ENCODE data around the gene TNFRSF11A.

TNFRSF11A gene

DNA sequence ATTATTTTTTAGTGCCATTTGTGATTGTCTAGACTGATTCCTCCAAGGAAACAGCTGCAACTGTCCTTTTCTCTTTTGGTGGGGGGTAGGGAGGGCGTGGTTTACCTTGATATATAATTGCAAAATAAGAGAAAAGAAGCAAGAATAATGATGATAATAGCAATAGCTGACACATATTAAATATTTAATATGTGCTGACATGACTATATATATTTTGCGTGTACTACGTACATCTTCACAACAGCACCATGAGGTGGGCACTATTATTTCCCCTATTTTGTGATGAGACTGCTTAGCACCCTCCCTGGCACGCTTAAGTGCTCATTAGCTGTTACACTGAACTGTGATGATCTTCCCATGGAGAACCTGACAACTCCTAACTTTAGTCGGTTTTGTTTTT, 39.4 kb downstream of the TNFRSF11A start:
- TF ChIP-seq, protein P1, sequence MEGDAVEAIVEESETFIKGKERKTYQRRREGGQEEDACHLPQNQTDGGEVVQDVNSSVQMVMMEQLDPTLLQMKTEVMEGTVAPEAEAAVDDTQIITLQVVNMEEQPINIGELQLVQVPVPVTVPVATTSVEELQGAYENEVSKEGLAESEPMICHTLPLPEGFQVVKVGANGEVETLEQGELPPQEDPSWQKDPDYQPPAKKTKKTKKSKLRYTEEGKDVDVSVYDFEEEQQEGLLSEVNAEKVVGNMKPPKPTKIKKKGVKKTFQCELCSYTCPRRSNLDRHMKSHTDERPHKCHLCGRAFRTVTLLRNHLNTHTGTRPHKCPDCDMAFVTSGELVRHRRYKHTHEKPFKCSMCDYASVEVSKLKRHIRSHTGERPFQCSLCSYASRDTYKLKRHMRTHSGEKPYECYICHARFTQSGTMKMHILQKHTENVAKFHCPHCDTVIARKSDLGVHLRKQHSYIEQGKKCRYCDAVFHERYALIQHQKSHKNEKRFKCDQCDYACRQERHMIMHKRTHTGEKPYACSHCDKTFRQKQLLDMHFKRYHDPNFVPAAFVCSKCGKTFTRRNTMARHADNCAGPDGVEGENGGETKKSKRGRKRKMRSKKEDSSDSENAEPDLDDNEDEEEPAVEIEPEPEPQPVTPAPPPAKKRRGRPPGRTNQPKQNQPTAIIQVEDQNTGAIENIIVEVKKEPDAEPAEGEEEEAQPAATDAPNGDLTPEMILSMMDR (IDR thresholded peaks at IDR 0.05; ENCODE audit: low read depth, low read length, missing control alignments): no peak
- no peak overlapping the region for H3K4me3 ChIP-seq (replicated peaks; ENCODE audit: low read depth, low read length)
- no peak for DNase-seq (ENCODE audit: extremely low read depth, low read depth)

DNA sequence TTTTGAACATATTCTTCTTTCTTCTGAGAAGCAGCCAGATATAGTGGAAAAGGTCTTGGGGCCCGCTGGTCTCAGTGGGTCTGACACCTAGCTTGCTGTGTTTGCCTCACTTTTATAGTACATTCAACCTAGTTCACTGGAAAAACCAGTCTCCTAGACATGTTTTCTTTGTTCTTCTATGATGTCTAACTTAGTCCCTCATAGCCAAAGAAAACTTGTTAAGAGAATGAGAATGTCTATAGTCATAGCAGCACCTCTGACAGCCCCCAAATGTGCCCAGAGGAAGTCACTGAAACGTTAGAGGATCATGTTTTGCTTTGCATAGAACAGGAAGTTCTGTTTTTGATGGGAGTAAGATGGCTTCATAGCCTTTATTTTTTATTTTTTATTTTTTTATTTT, 40.3 kb downstream of the TNFRSF11A start:
- TF ChIP-seq, protein P1 (IDR thresholded peaks at IDR 0.05; ENCODE audit: low read depth, low read length, missing control alignments): no peak
- no peak for DNase-seq (ENCODE audit: extremely low read depth, low read depth)
- no peak overlapping the region for H3K4me3 ChIP-seq (replicated peaks; ENCODE audit: low read depth, low read length)

DNA sequence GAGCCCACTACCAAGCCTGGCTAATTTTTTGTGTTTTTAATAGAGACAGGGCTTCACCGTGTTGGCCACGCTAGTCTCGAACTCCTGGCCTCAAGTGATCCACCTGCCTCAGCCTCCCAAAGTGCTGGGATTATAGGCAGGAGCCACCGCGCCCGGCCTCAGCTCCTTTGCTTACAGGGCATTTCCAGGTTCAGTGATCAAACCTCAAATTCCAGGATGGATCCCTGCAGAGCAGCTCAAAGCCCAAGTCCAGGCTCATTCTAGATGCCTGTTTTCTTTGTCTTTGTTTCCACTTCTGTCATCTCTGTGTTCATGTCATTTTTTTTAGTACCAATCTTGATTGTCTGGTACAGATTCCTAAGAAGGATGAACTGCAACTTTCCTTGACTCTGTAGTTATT, 41.9 kb downstream of the TNFRSF11A start:
- DNase-seq (ENCODE audit: extremely low read depth, low read depth): no peak
- H3K4me3 ChIP-seq (replicated peaks; ENCODE audit: low read depth, low read length): no peak overlapping the region
- TF ChIP-seq, protein P1 (IDR thresholded peaks at IDR 0.05; ENCODE audit: low read depth, low read length, missing control alignments): no peak

DNA sequence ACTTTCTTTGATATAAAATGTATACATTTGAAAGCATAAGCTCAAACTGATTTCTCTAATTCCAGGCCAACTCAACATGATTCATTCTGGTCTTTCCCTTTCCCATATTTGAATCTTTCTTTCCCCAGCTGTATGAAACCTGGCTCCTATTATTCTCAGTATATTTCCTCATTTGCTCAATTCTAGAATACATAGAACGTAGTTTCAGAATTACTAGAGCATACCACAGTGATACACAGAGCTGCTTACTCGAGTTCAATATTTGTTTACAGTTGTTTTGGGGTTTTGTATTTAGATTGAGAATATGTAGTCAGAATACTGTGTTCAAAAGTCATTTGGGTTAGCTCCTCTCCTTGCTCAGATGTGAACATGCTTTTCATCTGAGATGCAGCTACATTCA, 43.0 kb downstream of the TNFRSF11A start:
- TF ChIP-seq, protein P1 (IDR thresholded peaks at IDR 0.05; ENCODE audit: low read depth, low read length, missing control alignments): no peak
- H3K4me3 ChIP-seq (replicated peaks; ENCODE audit: low read depth, low read length): no peak overlapping the region
- no peak for DNase-seq (ENCODE audit: extremely low read depth, low read depth)

DNA sequence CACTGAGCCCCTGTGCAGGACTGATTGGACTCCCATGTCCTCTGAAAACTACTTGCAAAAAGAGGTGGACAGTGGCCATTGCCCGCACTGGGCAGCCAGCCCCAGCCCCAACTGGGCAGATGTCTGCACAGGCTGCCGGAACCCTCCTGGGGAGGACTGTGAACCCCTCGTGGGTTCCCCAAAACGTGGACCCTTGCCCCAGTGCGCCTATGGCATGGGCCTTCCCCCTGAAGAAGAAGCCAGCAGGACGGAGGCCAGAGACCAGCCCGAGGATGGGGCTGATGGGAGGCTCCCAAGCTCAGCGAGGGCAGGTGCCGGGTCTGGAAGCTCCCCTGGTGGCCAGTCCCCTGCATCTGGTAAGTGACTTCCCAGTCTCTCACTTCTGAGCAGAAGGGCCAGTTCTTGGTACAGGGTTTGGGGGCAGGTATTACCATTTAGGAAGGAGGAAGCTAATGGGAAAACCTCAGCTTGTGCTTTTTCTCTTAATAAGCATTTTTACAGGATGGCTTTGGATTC, 44.1 kb downstream of the TNFRSF11A start:
- TF ChIP-seq, protein P1 (IDR thresholded peaks at IDR 0.05; ENCODE audit: low read depth, low read length, missing control alignments): no peak
- H3K4me3 ChIP-seq (replicated peaks; ENCODE audit: low read depth, low read length): no peak overlapping the region
- no peak for DNase-seq (ENCODE audit: extremely low read depth, low read depth)

DNA sequence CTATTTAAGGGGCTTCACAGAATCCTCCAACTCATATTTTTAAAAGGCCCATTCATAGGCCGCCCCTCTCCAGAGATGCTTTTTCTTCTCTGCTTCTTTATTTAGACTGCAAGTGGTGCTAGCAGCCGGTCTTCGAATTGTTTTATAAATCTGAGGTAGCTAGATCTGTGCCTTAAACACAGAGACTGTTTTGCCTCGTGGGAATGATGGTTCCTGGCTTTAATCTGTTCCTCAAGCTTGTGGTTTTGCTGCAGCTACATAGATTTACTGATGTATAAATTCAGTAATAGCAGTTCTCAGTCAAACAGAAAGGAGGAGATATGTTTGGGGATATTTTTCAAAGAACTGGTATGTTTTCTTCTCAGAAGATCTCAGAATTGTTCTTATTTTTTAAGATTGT, 45.3 kb downstream of the TNFRSF11A start:
- TF ChIP-seq, protein P1 (IDR thresholded peaks at IDR 0.05; ENCODE audit: low read depth, low read length, missing control alignments): no peak
- H3K4me3 ChIP-seq (replicated peaks; ENCODE audit: low read depth, low read length): no peak overlapping the region
- DNase-seq (ENCODE audit: extremely low read depth, low read depth): no peak

DNA sequence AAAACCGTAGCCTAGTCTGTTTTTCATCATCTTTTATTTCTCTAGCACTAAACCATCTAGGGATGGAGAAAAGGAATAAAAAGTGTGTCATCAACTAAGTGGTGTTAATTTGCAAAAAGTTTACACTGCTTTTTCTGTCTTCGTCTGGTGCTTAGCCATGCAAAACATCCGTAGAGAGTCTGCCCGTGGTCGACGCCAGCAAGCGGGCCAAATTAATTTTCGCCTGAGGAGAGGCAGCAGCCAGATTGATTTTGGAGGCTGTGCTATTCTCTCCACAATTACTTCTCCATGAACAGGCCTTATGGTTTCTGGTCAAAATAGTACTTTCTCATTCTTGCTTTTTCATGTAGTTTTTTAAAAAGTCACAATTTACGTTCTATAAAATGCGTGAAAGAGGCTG, 46.3 kb downstream of the TNFRSF11A start:
- DNase-seq (ENCODE audit: extremely low read depth, low read depth): no peak
- no peak overlapping the region for H3K4me3 ChIP-seq (replicated peaks; ENCODE audit: low read depth, low read length)
- TF ChIP-seq, protein P1 (IDR thresholded peaks at IDR 0.05; ENCODE audit: low read depth, low read length, missing control alignments): no peak

All from HFF-Myc (cell line).